GM19372 (cell line): ENCODE data around the gene ZNF367.
A peak's percentile ranks its signal among the peaks of the same experiment; 100 is the strongest.

Source experiments
- ATAC-seq: cut with Tn5 transposase; IDR thresholded peaks from one replicate; pipeline ENCODE4 v1.9.1; 2021; ENCODE audit warnings: mild to moderate bottlenecking, low read depth, moderate library complexity; ENCODE audit not compliant: unreplicated experiment

Gene ZNF367

DNA sequence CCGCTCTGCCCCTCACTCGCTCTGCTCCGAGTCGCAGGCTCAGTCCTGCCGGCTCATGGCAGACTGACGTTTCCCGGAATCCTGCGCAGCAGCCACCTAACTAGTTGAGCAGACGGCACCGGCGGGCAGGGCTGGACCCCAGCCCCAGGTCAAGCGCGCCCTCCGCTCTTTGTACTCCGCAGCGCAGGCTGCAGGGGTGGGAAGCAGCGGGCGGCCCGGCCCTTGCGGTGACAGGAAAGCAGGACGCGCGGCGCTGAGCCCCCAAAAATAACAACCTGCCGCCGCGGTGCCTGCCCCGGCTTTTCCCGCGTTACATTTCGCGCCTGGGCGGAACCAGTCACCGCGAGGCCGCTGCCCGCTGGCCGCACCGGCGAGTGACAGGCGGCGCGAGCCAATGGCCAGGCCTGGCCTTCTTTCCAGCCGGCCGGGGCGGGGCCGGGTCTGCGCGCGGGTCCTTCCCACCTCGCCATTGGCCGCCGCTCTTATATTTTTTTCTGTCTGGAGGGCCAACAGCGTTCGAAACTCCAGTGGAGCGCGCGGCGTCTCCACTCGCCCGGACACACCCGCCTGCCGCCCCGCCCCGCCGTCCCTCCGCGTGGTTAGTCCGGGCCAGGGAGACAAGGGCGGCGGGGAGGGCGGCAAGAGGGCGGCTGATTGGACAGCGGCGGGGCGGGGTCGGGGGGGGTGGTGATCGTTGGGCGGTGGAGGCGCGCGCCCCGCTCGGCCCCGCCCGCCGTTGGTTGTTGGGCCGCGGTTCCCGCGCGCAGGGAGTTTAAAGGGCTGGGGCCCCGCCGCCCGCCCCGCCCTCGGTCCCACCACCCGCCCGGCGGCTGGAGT lies at the start of gene ZNF367:
TSS of gene ZNF367 (minus strand) at position 288 of the 837 bp plus-strand sequence. CDS start 338 bp downstream, outside the sequence.
- peak; percentile 65 for ATAC-seq

DNA sequence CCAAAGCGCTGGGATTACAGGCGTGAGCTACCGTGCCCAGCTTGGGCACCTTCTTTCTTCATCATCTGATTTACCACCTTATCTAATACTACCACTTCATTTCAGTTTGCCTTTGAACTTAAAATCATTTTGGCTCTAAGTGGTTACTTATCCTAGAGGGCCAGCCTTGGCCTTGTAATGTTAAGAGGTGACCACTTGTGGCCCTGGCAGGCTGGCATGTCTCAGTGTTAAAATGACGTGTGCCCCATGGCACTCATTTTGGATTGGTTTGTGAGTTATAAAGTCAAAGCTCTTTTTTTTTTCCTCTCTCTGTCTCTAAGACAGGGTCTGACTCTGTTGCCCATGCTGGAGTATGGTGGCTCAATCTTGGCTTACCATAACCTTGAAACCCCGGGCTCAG lies 49.6 kb upstream of the ZNF367 start:
- ATAC-seq = no peak

DNA sequence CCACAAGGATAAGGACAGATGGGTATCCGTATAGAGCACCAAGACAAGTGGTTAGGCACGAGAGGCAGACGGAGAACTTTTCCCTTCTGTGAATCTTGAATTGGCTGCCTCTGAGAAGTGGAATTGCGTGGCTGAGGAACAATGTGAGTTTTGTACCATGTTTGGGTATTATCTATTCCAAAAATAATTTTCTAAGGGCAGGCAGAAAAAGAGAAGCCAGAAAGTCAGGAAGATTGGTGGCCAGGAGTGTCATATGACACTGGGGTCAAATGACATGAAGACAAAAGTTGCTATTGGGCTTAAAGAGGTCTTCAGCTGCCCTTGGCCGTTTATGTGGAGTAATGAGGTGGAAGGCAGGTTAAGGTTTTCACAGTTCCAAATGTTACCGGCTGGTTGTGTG lies 46.3 kb upstream of the ZNF367 start:
- no peak for ATAC-seq

DNA sequence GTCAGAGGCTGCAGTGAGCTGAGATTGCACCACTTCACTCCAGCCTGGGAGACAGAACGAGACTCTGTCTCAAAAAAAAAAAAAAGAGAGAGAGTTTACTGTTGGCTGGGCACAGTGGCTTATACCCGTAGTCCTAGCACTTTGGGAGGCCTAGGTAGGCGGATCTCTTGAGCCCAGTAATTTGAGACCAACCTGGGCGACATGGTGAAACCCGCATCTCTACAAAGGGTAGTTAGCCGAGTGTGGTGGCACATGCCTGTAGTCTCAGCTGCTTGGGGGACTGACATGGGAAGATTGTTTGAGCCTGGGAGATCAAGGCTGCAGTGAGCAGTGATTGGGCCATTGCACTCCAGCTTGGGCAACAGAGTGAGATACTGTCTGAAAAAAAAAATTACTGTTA lies 44.4 kb upstream of the ZNF367 start:
- no peak for ATAC-seq

DNA sequence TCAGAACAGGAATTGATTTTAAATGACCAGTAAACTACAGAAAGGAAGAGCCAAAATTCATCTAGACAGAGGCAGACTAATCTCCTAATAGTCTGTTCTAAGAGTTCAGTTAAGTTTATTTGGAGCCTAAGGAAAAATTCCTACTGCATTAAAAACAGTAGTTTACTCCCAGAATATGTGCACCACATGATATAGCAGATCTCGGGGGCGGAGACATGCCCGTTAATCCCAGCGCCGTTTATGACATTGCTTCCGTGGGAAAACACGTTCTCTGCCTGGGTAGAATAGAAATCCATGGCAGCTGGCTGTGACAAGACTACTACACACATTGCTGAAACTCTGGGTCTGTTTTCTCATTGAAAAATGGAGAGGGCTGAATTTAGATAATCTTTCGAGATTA lies 43.2 kb upstream of the ZNF367 start:
- ATAC-seq = no peak

DNA sequence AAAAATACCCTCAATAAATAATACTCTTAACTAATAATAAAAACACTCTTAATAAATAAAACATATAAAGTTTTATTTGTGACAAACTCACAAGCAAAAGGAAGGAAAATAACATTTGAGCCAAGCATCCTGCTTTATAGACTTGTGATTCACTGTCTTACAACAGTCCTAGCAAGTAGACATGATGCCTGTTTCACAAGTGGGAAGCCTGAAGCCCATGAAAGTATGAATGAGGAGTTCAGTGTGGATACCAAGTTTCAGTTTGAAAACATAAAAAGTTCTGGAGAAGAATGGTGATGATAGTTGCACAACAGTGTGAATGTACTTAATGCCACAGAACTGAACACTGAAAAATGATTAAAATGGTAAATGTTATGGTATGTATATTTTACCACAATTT lies 42.7 kb upstream of the ZNF367 start:
- ATAC-seq = no peak

DNA sequence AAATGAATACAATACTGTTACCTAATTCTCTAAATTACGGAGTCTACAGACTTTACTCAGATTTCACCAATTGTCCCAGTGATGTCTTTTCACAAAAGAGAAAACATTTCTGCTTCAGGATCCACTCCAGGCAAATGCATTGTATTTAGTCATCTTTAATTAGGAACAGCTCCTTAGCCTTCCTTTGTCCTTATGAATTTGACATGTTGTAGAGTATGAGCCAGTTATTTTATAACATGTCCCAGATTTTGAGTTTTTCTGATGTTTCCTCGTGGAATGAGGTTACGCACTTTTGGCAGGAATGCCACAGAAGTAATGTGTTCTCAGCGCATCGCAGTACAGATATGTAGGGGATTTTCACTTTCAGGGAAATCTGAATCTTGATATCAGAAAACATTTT lies 42.3 kb upstream of the ZNF367 start:
- no peak for ATAC-seq

DNA sequence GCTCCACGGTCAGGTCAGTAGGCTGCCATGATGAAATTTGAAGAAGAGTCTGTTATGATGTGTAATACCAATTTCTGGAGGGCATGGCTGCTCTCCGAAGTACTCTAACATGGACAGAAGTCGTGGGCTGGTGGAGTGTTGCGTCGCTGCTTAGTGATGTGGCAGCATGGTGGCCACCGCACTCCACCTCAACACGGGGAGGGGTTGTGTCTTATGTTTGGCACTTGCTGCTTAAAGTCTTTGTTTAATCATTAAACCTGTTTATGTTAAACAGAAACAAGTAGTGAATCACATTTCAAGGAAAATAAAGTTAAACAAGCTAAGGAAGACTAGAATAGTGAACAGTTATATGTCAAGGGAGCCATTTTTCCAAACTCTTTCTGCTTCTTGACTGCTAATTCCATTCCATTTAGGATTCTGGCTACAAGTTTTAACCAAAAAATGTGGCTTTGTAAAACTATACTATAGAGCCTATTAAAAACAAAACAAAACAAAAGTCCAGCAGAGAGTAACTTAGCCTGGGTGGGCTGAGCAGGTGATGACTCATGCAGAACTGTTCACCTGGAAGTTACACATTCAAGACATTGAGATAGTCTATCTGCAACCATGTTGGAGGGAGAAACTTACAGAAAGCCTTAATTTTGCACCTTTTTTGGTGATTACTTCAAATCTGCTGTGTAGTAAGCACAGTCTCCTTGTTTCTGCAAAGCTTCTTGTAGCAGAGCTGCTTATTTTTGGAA lies 41.3 kb upstream of the ZNF367 start:
- ATAC-seq = no peak

DNA sequence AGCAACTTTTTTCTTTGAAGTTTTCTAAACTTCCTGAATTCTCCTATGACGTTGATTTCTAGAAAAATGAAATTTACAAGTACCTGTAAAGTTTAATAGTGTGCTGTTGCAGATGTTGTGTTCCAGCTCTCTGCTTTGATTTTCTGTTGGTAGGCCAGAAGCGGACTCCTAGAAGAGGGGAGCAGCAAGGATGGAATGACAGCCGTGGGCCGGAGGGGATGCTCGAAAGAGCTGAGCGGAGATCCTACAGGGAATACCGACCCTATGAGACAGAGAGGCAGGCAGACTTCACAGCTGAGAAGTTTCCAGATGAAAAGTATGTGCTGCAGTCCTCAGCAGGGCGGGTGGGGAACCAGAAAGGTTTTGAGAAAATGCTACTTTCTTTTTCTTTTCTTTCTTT lies 40.1 kb upstream of the ZNF367 start:
- no peak for ATAC-seq

DNA sequence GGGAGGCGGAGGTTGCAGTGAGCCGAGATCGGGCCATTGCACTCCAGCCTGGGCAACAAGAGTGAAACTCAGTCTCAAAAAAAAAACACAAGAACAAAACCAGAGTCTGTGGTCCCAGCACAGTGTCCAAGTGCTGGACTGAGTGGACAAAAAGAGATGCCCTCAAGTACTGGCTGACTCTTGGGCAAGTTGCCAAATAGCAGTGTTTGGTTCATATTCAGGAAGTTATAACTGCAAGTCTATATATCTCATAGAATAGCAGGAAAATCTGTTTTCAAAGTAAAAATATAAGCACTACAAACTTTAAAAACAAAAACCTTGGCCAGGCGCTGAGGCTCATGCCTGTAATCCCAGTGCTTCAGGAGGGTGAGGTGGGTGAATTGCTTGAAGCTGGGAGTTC lies 39.1 kb upstream of the ZNF367 start:
- no peak for ATAC-seq

DNA sequence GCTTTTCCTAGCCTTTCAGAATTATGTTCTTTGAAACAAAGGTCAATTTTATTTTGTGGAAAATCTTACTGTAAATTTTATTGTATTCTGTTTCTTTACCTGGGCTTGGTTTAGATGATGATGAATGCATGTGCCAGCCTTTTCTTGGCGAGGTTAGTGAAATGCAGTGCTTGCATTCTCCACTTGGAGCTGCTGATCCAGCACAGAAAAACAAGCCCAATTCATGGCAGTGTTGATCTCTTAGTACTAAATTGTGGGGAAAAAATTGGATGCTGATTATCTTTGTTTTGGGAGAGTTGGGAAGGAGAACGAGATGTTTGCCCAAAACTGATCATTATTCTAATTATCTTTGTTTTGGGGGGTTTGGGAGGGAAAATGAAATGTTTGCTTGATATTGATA lies 35.5 kb upstream of the ZNF367 start:
- no peak for ATAC-seq

DNA sequence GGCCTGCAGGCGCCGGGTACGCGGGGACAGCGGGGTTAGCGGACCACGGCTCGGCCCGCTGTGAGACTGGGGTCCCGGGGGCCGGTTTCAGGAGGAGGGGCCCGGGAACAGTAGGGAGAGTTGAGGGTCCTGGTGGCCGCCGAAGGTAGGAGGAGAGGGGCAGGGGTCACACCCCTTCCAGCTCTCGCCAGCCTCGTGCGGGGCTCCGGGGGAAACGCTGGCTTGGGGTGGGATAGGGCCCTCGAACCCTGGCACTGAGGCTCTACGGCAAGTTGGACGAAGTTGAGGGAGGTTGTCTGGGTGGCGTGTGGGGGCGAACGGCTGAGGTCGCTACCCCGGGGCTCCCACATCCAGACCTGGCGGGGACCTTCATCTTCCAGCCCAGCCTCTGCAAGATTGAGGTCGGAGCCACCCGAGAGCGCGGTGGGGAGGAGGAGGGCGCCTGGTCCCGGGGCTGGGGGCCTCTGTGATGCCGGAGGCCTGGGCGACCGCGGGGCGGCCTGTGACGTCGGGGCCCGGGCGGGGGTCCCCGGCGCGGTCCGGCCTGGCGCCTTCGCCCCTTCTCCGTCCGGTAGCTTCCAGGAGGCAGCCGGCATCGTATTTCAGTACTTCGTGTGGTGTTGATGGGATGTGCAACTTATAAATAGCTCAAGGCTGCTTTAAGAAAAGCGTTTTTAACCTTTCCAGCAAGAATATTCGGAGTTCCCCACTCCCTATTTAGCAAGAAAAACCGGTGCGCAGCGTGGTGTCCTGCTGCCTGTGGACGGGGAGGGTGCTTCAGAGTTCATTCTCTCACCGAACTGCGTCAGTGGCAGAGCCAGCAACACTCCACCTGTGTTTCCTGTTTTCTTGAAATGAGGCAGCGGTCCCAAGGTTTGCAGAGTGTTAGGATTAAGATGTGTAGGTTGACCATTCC lies 32.7 kb upstream of the ZNF367 start:
- ATAC-seq = no peak

DNA sequence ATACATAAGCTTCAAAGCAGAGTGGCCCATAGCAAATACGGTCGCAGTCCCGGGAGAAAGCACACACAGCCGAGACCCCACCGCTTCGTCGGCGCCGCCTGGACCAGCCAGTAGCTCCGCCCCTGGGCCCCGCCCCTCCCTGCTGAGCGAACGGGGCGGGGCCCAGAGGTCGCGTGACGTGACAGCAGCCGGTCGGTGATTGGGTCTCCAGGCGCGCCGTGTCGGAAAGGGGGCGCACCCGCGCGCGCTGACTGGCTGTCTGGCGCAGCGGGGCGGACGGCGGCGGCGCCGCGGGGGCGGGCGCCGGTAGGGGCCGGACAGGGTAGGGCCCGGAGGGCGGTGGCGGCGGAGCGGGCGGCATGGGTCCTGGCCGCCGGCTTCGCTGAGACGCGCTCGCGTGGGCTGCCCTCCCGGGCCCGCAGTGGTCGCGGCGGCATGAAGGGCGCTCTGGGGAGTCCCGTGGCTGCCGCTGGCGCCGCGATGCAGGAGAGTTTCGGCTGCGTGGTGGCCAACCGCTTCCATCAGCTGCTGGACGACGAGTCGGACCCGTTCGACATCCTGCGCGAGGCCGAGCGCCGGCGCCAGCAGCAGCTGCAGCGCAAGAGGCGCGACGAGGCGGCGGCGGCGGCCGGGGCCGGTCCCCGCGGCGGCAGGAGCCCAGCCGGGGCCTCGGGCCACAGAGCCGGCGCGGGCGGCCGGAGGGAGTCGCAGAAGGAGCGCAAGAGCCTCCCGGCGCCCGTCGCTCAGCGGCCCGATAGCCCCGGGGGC lies 31.9 kb upstream of the ZNF367 start, which contains the start of gene HABP4:
TSS of gene HABP4 (plus strand) at position 325 of the 768 bp plus-strand sequence. CDS start at position 436, 111 bp downstream.
- ATAC-seq = peak; percentile 97

DNA sequence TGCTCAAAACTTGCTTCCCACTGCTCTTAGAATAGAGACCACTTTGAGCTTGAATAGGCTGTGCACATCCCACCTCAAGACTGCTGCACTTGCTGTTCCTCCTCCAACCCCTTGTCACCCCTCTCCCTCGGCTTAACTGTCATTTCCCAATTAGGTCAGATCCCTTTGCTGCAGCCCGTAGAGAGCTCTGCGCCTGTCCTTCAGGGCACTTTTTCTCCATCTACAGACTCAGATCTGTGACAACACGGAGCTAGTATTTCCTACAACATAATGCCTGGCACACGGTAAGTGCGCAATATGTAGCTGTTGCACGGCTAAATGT lies 31.3 kb upstream of the ZNF367 start:
- ATAC-seq = peak; percentile 7

DNA sequence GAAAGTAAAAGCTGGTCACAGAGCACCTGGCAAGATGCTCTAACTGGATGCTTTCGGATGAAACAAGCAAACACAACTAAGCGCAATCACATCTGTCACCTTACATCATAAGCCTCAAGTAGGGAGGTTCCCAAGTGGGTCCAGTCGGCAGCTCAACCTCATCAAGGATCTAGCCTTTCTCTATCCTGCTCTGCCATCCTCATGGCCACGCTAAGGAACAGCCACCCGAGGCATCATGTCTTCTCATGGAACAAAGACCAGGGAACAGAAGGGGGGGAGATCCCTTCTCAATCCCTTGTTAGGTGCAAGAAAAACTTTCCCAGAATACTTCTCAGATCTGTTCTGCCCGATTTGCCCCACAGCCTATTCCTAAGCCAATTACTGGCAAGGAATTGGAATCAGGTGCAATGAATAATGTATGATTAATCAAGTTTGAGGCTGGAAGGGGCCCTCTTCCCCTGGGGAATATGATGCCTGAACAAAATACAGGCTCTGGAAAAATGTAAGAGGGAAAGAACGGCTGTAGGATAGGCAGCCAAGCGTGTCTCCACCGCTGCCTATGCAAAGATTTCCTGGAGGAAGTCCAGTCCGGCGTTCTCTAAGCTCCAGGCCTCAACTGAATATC lies 30.5 kb upstream of the ZNF367 start:
- no peak for ATAC-seq

DNA sequence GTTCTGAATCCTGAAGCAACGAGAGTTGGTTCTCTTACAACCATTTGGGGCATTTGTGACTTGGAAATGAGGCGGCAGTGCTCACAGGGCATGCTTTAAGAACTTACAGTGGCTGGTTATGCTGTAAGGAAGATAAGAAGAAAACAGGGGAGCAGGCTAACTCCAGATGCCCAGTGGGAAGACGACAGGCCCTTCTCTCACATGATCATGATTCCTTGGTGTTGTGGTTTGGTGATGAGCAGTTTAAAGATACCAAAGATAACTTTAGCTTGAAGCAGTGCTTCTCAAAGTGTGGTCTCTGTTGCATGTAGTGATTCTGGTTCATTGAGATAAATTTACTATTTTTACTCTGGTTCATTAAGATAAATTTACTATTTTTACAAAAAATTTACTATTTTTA lies 29.2 kb upstream of the ZNF367 start:
- no peak for ATAC-seq

DNA sequence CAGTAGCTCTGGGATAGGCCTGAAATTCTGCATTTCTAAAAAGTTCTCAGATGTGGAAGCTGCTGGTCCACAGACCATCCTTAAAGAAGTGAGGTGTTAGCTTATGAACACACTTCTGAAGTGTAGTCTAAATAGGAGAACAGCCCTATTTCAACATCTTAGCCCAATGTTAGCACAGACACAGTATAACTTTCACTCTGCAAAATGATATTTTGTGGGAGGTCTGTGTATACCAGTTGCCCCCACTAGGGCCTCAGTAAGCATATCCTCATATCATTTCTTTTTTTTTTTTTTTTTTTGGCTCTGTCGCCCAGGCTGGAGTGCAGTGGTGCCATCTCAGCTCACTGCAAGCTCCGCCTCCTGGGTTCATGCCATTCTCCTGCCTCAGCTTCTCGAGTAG lies 24.3 kb upstream of the ZNF367 start:
- ATAC-seq = no peak

DNA sequence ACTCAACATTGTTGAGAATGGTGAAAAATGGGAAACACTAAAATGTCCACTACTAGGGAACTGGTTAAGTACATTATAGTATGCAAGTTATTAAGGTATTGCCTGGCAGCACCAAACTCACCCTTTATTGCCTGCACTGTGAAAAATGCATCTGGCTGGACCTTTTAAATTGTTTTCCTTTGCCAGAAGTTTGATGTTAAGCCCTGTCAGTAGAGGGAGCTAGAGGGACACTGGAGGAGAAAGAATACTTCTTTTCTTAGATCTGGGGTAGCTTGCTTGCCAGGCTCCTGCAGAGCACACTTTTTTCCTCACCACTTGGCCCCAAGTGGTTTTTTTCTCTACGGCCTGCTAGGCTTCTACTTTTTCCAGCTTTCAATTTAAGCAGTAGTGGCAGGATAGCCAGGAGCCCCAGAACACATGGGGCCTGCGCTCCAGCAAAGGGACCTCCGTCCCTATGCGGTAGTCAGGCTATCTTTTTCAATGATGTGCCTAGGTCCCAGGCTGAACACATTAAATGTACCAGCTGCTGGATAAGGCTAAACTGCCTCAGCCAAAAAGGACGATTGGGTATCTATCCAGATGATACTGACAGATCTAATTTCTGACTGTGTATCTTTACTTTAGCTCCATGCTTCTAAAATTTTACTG lies 23.8 kb upstream of the ZNF367 start:
- ATAC-seq = no peak

DNA sequence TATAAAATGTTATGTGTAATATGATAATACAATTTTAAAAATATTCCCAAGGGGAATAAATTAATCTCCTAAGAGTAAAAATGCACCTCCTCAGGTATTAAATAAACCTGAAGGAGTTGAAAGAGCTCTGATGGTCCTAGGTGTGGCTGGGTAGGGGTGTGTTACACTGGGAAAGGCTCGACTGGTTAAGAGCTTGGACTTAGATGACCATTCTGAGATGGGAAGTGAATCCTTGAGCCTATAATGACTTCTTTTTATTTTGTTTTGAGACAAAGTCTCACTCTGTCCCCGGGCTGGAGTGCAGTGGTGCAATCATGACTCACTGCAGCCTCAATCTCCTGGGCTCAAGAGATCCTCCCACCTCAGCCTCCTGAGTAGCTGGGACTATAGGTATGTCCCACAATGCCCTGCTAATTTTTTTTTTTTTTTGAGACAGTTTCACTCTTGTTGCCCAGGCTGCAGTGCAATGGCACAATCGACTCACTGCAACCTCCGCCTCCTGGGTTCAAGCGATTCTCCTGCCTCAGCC lies 22.6 kb upstream of the ZNF367 start:
- ATAC-seq = no peak
